Progenitor cell of endocrine pancreas (in vitro differentiated cells): Measurements from ENCODE around the gene CCDC106. TPM values are rescaled to one million over a fixed set of nuclear protein-coding genes. Genes with fewer than 3 reads are reported as not detected.

ENCODE experiments used
- DNase-seq: peaks from one replicate; pipeline ENCODE4 v3.0.0; 2021; ENCODE audit warnings: low spot score; ENCODE audit not compliant: unreplicated experiment
- H3K27ac Mint-ChIP-seq: 2 replicates; pipeline ENCODE4 v1.8.0; 2021; ENCODE audit warnings: mild to moderate bottlenecking, moderate library complexity, mixed read lengths
- H3K27me3 Mint-ChIP-seq: 2 replicates; pipeline ENCODE4 v1.8.0; 2021; ENCODE audit warnings: mixed read lengths
- H3K36me3 Mint-ChIP-seq: 2 replicates; pipeline ENCODE4 v1.8.0; 2022; ENCODE audit warnings: mixed read lengths; ENCODE audit not compliant: insufficient read depth
- H3K4me1 Mint-ChIP-seq: 2 replicates; pipeline ENCODE4 v1.8.0; 2021; ENCODE audit warnings: low read depth, mixed read lengths
- H3K4me3 Mint-ChIP-seq: 2 replicates; pipeline ENCODE4 v1.8.0; 2021; ENCODE audit warnings: low read depth, mild to moderate bottlenecking, moderate library complexity, mixed read lengths
- H3K9me3 Mint-ChIP-seq: 2 replicates; pipeline ENCODE4 v1.8.0; 2021; ENCODE audit warnings: low read depth, mixed read lengths
- total RNA-seq: library from RNA; stranded (reverse); gene quantifications from 2 replicates; pipeline ENCODE4 v1.2.1, GENCODE V29; 2021
- TF ChIP-seq, protein P1 (sequence below): fragments of 200-600 bp; sonication (generic); IDR thresholded peaks from one replicate; pipeline ENCODE4 v1.5.0; 2021; ENCODE audit warnings: antibody characterized with exemption, mild to moderate bottlenecking; ENCODE audit not compliant: unreplicated experiment

The CCDC106 gene
- total RNA-seq, 1 donor from 2014 or later, result 23.9 TPM

- Mint-ChIP-seq H3K27me3 (no peaks in the 10 kb centered on the region), H3K27ac (peak overlapping the region; percentile 37), H3K36me3 (peaks cover 47% of the 10 kb centered on the region), H3K4me3 (no peak overlapping the region), H3K9me3 (peaks cover 14% of the 10 kb centered on the region), H3K4me1 (peaks cover 7% of the 10 kb centered on the region)
- DNase-seq, result no peak
- TF ChIP-seq, protein P1, sequence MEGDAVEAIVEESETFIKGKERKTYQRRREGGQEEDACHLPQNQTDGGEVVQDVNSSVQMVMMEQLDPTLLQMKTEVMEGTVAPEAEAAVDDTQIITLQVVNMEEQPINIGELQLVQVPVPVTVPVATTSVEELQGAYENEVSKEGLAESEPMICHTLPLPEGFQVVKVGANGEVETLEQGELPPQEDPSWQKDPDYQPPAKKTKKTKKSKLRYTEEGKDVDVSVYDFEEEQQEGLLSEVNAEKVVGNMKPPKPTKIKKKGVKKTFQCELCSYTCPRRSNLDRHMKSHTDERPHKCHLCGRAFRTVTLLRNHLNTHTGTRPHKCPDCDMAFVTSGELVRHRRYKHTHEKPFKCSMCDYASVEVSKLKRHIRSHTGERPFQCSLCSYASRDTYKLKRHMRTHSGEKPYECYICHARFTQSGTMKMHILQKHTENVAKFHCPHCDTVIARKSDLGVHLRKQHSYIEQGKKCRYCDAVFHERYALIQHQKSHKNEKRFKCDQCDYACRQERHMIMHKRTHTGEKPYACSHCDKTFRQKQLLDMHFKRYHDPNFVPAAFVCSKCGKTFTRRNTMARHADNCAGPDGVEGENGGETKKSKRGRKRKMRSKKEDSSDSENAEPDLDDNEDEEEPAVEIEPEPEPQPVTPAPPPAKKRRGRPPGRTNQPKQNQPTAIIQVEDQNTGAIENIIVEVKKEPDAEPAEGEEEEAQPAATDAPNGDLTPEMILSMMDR, result no peak
These were observed 52.8 kb downstream of the CCDC106 start for GRCh38 chr19:55700813-55701212.

- Mint-ChIP-seq H3K4me3 (peak overlapping the region; percentile 0), H3K9me3 (peaks cover 14% of the 10 kb centered on the region), H3K4me1 (peaks cover 7% of the 10 kb centered on the region), H3K27ac (peak overlapping the region; percentile 81), H3K36me3 (peaks cover 47% of the 10 kb centered on the region), H3K27me3 (no peaks in the 10 kb centered on the region)
- TF ChIP-seq, protein P1, result no peak
- DNase-seq, result no peak
These were observed 54.2 kb downstream of the CCDC106 start for GRCh38 chr19:55702131-55702627.

Other genes with a start within 250 kb of the CCDC106 start
- gene UBE2S, start 240.4 kb upstream of the CCDC106 start, total RNA-seq, result 69.9 and 77.2 TPM in 2 replicates
- 0.10 TPM in 1 of 2 replicates, not detected in the other for gene SHISA7, start 204.9 kb upstream of the CCDC106 start, total RNA-seq
- gene ISOC2, start 186.6 kb upstream of the CCDC106 start, total RNA-seq, result 36.3 and 36.6 TPM in 2 replicates
- gene C19orf85, start 183.5 kb upstream of the CCDC106 start, total RNA-seq, result not detected in 2 replicates
- 12.9 and 16.8 TPM in 2 replicates for gene ZNF628, start 171.6 kb upstream of the CCDC106 start, total RNA-seq
- gene NAT14, start 163.0 kb upstream of the CCDC106 start, total RNA-seq, result 62.6 and 69.7 TPM in 2 replicates
- gene SSC5D, start 159.8 kb upstream of the CCDC106 start, total RNA-seq, result 1.1 and 1.6 TPM in 2 replicates
- gene SBK2, start 111.1 kb upstream of the CCDC106 start, total RNA-seq, result 1.9 and 2.3 TPM in 2 replicates
- 0.64 TPM in 1 of 2 replicates, not detected in the other for gene SBK3, start 102.7 kb upstream of the CCDC106 start, total RNA-seq
- gene ZNF579, start 67.4 kb upstream of the CCDC106 start, total RNA-seq, result 26.6 and 29.1 TPM in 2 replicates
- 35.5 and 39.0 TPM in 2 replicates for gene FIZ1, start 48.7 kb upstream of the CCDC106 start, total RNA-seq
- 7.9 and 8.5 TPM in 2 replicates for gene ZNF524, start 47.9 kb upstream of the CCDC106 start, total RNA-seq
- gene ZNF865, start 42.6 kb upstream of the CCDC106 start, total RNA-seq, result 19.0 and 19.9 TPM in 2 replicates
- 14.6 and 15.3 TPM in 2 replicates for gene ZNF784, start 23.6 kb upstream of the CCDC106 start, total RNA-seq
- 45.9 and 46.2 TPM in 2 replicates for gene ZNF580, start 7.2 kb upstream of the CCDC106 start, total RNA-seq
- gene ZNF581, start 4.6 kb upstream of the CCDC106 start, total RNA-seq, result 38.8 and 40.1 TPM in 2 replicates
- 275 and 281 TPM in 2 replicates for gene U2AF2, start 6.8 kb downstream of the CCDC106 start, total RNA-seq
- gene EPN1, start 27.0 kb downstream of the CCDC106 start, total RNA-seq, result 115 and 118 TPM in 2 replicates
- gene NLRP9, start 90.2 kb downstream of the CCDC106 start, total RNA-seq, result not detected in 2 replicates
- gene RFPL4A, start 110.9 kb downstream of the CCDC106 start, total RNA-seq, result not detected in 2 replicates
- gene RFPL4AL1, start 120.9 kb downstream of the CCDC106 start, total RNA-seq, result not detected in 2 replicates
- gene NLRP11, start 183.8 kb downstream of the CCDC106 start, total RNA-seq, result not detected in 2 replicates
- gene NLRP4, start 188.3 kb downstream of the CCDC106 start, total RNA-seq, result not detected in 2 replicates